ENCODE data around the gene MAP3K20.
"Not testable (repeated sequence)": the region's sequence is repeated elsewhere in the genome, so short reads cannot be mapped to it uniquely, and the experiment has no call there.

MAP3K20 gene

DNA sequence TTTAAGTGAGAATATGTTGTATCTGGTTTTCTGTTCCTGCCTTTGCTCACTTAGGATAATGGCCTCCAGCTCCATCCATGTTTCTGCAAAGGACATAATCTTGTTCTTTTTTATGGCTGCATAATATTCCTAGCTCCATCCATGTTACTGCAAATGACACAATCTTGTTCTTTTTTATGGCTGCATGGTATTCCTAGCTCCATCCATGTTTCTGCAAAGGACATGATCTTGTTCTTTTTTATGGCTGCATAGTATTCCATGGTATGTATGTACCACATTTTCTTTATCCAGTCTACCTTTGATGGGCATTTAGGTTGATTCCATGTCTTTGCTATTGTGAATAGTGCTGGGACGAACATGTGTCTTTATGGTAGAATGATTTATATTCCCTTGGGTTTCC is 87.7 kb downstream of the MAP3K20 start:
- not testable (repeated sequence) for DNase-seq

DNA sequence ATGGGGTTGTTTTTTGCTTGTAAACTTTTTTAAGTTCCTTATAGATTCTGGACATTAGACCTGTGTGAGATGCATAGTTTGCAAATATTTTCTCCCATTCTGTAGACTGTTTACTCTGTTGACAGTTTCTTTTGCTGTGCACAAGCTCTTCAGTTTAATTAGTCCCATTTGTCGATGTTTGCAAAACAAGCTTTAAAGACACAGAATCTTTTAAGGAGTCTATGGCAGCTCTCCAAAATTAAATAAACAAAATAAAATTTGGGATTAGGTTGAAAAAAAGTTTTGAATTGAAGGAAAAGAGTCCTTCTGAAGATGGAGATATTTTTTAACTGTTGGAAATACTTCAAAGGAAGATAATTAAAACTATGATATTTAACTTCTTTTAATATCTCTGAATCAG is 88.8 kb downstream of the MAP3K20 start:
- no peak for DNase-seq

DNA sequence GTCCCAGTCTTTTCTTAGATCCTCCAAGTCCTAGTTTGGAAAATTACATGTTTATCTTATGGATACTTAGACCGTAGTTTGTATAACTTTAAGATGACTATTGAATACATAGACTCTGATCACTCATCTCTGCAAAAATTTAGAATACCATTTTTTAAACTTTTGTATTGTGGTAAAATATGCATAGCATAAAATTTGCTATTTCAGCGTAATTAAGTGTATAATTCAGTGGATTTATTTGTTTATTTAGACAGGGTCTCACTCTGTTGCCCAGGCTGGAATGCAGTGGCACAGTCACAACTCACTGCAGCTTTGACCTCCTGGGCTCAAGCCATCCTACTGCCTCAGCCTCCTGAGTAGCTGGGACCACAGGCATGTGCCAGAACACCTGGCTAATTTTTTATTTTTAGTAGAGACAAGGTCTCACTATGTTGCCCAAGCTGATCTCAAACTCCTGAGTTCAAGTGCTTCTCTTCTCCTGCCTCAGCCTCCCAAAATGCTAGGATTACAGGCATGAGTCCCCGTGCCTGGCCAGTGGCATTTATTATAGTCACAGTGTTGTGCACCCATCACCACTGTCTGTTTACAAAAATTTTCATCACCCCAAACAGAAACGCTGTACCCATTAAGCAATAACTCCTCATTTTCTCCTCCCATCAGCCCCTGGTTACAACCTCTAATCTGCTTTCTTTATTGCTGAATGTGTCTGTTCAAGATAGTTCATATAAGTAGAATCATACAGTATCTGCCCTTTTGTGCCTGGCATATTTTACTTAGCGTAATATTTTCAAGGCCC is 90.0 kb downstream of the MAP3K20 start:
- DNase-seq: no peak

DNA sequence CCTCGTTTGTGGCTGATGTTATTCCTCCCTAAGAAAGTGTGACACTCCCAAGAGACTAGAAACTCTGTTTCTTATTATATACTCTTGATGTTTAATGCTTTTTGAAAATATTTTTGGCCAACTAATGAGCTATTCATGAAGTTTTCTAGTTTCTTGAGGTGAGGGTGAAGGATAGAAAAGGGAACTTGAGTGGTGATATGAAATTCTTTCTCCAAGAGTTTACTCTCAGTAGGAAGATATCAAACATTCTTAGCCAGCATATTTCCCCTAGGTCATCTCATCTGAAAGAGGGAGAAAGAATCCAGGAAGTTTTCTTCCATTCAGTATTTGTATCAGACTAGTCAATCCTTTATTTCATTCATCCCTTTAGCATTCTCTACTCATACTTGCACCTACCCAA is 95.7 kb downstream of the MAP3K20 start:
- DNase-seq: no peak

DNA sequence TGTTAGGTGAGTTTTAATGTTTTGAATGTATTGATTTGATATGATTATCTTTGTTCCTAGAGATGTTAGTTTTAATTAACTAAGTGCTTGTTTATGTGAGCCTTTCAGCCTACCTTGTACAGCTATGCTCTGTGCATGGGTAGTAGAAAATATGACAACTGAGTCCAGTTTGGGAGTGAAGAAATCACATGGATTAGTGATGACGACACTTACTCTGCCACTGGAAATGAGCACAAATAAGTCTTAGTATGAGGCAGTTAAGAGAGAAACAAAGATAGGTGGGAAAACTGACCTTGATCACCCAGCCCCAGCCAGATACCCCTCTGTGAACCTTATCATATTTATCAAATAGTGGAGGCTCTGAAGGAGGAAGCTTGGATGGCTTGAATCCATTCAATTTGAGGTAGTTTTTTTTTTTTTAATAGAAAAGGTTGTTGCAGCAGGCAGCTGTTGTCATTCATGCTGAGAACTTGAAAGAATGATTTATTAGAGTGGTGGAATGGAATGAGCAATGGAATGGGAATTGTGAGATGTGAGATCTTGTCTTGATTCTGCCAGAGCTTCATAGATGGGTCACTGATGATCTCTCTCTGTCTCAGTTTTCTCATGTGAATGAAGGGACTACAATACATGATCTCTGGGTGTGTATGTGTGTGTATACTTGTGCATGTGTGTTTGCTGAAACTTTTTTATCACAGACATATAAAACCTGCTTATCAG is 96.4 kb downstream of the MAP3K20 start:
- no peak for DNase-seq

DNA sequence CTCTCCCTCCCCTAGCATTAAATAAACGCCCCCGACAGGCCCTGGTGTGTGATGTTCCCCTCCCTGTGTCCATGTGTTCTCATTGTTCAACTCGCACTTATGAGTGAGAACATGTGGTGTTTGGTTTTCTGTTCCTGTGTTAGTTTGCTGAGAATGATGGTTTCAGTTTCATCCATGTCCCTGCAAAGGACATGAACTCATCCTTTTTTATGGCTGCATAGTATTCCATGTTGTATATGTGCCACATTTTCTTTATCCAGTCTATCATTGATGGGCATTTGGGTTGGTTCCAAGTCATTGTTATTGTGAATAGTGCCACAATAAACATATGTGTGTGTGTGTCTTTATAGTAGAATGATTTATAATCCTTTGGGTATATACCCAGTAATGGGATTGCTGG is 98.7 kb downstream of the MAP3K20 start:
- not testable (repeated sequence) for DNase-seq

DNA sequence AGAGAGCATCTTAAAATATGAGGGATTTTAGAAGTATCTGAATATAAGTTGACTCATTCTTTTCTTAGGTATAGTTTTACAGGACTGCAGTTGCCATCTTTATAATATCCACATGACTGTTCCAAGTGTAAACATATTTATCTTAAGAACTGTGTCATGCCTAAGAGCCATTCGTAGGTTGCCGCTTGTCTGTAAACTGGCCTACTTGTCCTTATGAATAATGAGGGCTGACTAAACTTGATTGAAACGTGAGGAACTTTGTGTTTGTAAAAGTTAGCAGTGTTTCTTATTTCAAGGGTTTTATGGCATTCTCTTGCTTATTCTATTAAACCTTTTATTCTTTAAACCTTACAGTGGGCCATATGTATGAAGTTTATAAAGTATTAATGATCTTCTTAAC is 99.6 kb downstream of the MAP3K20 start:
- DNase-seq: no peak

DNA sequence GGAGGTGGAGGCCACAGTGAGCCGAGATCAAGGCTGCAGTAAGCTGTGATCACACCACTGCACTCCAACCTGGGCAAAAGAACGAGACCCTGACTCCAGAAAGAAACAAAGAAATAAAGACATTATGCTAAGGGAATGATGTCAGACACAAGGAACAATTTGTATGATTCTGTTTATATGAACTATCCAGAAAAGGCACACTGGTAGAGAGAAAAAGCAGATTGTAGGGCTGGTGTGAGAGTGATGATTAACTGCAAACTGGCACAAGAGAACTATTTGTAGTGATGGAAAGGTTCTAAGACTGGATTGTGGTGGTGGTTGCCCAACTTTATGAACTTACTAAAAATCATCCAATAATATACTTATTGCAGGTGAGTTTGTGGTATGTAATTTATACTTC is 106.3 kb downstream of the MAP3K20 start:
- DNase-seq: no peak

DNA sequence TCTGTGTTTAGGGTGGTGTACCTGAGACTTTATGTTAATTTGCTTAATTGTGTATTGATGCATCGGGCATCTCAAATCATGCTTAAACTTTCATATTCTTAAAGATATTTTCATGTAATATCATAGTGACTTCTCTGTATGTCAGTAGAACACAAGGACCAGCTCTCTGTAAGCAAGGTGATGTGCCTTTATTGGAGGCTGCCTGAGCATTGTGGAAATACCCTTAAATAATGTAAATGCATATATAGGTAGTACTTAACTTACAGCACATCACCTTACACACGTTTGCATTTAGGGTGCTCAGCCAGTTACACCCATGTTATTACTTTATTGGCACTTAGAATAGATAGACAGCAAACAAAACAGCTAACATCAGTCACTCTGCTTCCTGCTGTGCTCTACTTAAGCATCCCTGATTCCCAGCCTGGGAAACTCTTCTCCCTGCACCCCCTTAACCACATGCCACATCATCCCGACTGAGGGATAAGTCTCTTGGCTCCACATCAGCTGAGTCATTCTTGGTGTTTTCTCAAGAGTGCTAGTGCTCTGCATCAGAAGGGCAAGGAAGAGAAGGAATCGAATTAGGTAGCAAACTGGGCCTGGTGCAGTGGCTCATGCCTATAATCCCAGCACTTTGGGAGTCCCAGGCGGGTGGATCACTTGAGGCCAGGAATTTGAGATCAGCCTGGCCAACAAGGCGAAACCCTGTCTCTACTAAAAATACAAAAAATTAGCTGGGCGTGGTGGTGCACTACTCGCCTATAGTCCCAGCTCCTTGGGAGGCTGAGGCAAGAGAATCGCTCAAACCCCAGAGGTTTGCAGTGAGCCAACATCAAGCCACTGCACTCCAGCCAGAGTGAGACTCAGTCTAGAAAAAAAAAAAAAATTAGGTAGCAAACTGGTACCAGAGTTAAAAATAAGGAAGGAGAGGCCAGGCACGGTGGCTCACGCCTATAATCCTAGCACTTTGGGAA is 108.7 kb downstream of the MAP3K20 start:
- peak; percentile 46 for DNase-seq

DNA sequence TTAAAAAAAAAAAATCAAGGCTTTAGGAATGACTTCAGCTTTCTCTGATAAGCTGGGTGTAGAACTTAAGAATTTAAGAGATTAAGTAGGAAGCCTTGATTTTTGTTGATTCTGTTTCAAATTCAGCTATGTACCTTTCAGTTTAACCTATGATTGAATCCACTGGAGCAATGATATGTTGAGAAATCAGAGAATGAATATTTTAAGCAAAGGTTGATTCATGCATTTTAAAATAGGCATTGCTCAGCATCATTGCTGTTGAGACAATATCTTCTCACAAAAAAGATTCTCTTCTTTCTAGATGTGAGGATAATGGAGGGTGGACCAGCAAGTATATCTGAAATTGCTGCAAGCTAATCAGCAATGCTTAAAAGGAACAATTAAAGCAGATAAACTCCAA is 109.8 kb downstream of the MAP3K20 start:
- DNase-seq: no peak

DNA sequence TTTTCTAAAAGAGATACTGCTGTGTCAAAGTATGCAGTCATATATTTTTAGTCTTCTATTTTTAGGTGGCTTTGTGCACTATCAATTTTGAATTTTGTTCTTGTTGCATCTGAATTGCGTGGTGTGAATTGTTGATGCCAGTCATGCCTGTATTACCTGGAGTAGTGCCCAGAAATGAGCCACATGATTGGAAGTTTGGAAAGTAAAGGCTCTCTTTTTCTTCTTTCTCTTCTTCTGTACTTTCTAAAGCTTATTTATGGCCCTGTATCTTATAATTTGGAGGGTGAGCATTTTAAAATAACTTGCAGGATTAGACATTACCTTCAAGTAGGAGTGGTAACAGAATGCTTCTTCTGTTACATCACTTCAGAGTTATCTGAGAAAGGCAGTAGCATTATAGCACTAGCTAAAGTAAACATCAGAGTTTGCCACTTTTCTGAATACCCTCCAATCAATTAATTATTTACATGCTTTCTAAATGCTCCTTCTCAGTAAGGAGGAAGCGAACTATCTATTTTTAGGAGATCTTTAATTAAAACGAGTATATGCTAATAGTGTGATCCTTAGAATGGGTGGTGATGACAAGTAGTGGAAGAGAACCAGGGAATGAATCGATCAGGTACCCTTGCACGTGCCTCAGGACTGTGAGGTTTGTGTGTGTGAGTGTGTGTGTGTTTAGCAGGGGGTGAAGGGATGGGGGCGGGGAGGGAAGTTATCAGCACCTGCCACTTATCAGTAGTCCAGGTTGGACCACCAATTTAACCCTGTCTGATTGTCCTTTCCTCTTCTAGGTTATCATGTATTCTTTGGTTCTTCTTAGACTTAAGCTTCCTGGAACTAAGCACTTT is 112.5 kb downstream of the MAP3K20 start:
- DNase-seq: no peak

DNA sequence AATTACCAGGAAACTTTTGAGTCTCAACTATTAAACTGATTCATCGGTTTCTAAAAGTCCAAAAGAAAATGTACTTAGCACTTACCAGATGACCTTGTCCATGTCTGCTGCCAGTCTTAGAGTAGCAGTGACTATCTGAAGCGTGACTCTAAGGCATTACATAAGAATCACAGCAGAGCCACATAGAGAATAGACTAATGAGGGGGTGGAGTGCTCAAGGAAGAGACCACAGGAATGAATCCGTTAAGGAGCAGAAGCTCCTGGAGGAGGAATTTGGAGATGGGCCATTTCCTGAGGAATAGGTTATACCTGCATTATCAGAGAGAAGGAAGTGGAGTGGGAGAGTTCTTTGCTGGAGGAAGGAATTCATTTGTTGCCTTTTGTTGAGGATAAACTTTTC is 116.0 kb downstream of the MAP3K20 start:
- DNase-seq: no peak

DNA sequence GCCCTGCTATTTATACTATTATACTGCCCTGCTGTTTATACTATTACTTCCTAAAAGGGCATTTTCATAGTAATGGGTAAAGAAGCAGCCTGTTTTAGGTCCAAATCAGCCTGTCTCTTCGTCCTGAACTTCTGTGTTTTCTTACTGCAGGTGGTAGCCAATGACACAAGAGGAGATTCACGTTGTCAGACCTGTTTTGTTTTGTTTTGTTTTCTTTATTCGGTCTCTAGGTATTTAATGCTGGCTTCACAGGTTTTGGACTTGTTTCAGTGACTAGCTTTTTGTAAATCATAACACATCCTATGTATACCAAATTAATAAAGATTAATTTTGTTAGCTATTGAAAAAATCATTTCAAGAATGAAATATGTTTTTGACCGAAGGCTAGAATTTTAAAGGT is 116.4 kb downstream of the MAP3K20 start:
- DNase-seq: no peak

DNA sequence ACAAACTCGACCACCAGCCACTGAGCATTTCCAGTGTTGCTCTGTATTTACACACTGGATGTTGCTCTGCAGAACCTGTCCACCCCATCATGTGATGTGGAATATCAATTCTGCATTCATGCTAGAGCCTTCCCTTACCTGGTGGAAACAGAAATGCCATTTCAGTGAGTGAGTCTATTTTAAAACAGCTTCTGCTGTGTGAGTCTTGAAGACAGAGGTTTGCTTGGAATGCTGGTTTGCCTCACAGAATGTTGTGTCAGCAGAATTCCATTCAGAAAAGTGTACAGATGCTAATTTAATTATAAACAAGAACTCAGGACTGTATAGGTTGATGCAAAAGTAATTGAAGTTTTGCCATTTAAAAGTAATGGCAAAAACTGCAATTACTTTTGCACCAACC is 118.3 kb downstream of the MAP3K20 start:
- no peak for DNase-seq

DNA sequence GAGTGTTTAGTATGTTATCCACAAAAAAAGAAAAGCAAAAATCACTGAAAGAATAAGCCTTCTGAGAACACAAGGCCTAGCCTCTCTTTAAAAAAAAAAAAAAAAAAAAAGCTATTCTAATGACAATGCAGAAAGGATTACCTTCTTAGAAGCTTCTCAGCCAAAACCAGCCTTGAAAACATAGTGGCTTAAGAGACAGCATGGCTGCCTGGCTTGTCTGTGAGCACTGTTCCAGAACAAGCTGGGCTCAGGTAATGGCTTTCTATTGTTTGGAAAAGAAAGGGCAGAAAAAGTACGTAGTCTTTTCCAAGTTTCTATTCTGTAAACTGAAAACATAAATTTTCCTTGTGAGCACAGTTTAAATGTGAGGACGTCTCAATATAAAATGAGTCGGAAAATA is 119.5 kb downstream of the MAP3K20 start:
- DNase-seq: peak; percentile 74

DNA sequence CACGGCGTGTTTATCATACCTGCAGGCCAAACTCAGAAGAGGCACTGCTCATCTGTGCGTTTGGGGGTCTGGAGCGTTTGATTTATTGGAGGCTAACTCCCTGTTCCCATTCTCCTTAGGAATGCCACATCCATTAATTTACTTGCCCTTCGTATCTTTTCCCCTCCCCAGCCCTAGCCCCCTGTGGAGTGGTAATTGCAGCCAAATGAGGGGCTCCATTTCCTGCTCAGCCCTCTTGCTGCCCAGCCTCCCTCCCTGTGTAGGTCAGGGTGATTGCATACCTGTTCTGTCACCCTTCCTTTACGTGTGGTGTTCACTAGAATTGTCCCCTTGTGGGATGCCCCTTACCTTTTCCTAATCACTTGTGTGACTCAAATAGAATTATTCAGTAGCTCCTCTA is 120.4 kb downstream of the MAP3K20 start:
- no peak for DNase-seq

DNA sequence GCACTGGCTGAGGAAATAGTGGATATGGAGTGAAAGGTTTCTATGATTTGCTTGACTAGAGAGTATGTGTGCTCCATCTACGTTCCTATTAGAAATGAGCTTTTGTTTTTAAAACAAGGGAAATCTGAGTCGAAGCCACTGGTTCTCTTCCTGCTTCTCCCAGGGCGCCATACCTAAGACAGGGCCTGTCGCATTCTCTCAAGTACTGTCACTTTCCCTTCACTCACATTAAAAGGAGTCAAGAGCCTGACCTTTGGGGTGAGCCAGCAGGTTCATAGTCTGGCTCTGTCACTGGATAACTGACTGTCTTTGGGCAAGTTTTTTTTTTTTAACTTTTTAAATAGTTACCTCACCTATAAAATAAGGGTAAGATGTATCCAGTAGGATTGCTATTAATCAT is 121.0 kb downstream of the MAP3K20 start:
- no peak for DNase-seq

DNA sequence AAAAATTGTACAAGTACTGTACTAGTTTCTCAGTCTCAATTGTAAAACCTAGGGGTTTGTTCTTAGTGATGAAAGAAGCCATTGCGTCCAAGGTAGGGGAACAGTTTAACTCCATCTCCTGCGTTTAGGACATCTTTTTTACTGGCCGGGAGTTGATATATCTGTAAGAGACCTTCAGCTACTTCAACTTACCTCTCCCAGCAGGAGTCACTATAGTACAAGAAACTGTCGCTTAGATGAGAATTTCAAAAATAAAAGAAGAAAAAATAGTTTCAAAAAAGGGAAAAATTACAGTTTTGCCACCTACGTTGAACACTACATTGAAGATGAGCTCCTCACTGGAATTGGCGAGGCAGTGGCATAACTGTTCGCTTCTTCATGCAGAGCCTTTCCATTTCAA is 122.7 kb downstream of the MAP3K20 start:
- no peak for DNase-seq

DNA sequence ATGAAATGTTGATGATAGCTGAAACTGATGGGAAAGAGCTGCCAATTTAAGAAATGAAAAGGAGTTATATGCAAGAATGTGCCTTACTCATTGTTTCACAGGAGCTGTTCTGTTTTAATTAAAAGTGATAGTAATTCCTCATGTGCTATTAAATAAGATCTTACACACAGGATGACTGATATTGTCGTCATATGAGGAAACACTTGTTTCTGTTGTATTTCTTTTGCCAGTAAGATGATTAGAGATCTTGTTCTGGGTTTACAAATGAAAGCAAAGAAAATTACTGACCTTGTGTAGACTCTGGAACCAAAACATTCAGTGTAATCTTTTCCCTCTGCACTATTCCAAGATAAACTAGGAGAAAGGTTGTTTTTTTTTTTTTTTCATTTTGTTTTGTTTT is 123.6 kb downstream of the MAP3K20 start:
- no peak for DNase-seq

DNA sequence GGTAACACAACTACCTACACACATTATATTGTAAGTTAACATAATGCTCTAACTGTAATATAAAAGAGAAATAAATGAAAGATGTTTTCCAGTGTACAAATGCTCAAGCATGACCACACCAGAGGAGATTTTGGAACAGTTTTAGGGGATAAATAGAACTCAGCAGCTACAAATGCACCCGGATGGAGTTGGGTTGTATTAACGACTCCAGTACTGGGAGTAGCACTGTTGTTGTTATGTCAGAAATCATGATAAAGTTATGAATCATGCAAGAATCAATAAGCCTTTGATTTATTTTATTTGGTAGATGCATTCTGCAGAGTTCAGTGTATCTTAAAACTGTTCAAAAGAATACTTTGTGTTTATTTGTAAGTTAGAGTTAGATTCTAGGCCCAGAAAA is 126.9 kb downstream of the MAP3K20 start:
- no peak for DNase-seq

DNA sequence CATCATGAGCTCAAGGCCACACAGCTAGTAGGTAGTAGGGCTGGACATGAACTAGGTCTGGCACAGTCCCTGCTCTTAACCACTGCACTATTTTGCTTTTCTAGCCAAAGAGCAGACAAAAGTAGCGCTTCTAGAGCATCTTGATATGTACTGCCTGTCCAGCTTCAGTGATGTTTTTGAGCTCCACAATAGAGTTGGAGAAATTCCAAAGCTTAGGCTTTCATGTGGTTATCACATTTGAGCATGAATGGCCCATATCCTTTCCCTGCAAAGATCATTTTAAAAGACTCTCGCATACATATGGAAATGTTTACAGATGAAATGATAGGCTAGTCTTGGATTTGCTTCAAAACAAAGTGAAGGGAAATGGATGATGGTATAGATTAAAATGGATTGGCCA is 128.7 kb downstream of the MAP3K20 start:
- no peak for DNase-seq

DNA sequence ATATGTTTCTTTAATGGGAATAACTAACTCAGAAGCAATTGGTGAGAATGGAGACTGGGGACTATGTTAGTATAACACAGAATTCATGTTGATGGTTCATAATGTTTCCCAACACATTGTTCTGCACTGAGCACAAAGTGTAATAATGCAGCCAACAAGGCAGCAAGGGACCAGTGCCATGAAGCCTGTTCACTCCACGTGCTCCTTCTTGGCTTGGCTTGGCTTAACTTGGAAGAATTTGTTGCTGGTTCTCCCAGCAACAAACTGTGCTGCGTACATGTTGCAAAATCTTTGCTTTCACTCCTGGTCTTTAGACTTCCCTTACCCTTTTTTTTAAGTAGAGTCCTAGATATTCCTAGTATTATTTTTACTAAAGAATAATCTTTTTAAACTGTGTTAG is 129.7 kb downstream of the MAP3K20 start:
- no peak for DNase-seq

DNA sequence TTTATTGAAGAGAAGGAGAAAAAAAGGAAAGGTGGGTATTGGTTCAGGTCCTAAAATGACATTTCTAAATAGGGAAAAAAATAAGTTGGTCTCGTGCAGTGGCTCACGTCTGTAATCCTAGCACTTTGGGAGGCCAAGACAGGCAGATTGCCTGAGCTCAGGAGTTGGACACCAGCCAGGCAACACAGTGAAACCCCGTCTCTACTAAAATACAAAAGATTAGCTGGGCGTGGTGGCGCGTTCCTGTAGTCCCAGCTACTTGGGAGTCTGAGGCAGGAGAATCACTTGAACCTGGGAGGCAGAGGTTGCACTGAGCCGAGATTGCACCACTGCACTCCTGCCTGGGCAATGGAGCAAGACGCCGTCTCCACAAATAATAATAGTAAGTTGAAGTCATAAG is 131.5 kb downstream of the MAP3K20 start:
- peak; percentile 96 for DNase-seq

Measured in NCI-H82 (cell line).